Fibroblast of the conjunctiva (primary cell): ENCODE results near the gene TRAF3.
"Not testable (repeated sequence)": the region's sequence is repeated elsewhere in the genome, so short reads cannot be mapped to it uniquely, and the experiment has no call there.

Experiments used
- DNase-seq: peaks from one replicate; pipeline ENCODE4 v3.0.0-alpha.2; 2010; ENCODE audit warnings: low read depth

The TRAF3 gene

GRCh38 chr14:102866982-102867761 lies 89.9 kb downstream of the TRAF3 start:
- no peak for DNase-seq

- no peak for DNase-seq
These were observed 90.8 kb downstream of the TRAF3 start for GRCh38 chr14:102867826-102868580.

- no peak for DNase-seq
These were observed 91.8 kb downstream of the TRAF3 start for GRCh38 chr14:102868956-102869547.

GRCh38 chr14:102870246-102870645 lies 93.0 kb downstream of the TRAF3 start:
- no peak for DNase-seq

GRCh38 chr14:102870994-102871831 lies 94.0 kb downstream of the TRAF3 start:
- DNase-seq, result no peak

- no peak for DNase-seq
These were observed 94.8 kb downstream of the TRAF3 start for GRCh38 chr14:102872020-102872419.

- no peak for DNase-seq
These were observed 95.9 kb downstream of the TRAF3 start for GRCh38 chr14:102873131-102873530.

GRCh38 chr14:102873546-102874061 lies 96.4 kb downstream of the TRAF3 start:
- DNase-seq, result no peak

- DNase-seq, result no peak
These were observed 98.4 kb downstream of the TRAF3 start for GRCh38 chr14:102875652-102876051.

GRCh38 chr14:102877511-102877910 lies 100.3 kb downstream of the TRAF3 start:
- DNase-seq, result not testable (repeated sequence)

- no peak for DNase-seq
These were observed 101.1 kb downstream of the TRAF3 start for GRCh38 chr14:102878174-102878969.

GRCh38 chr14:102878970-102879460 lies 101.8 kb downstream of the TRAF3 start:
- no peak for DNase-seq

GRCh38 chr14:102882226-102882906 lies 105.1 kb downstream of the TRAF3 start:
- DNase-seq, result no peak

- no peak for DNase-seq
These were observed 105.9 kb downstream of the TRAF3 start for GRCh38 chr14:102883089-102883541.

- no peak for DNase-seq
These were observed 106.3 kb downstream of the TRAF3 start for GRCh38 chr14:102883554-102883953.

GRCh38 chr14:102885737-102886447 lies 108.6 kb downstream of the TRAF3 start:
- no peak for DNase-seq

GRCh38 chr14:102888748-102889147 lies 111.5 kb downstream of the TRAF3 start:
- no peak for DNase-seq

GRCh38 chr14:102889615-102890014 lies 112.4 kb downstream of the TRAF3 start:
- no peak for DNase-seq

GRCh38 chr14:102891111-102891510 lies 113.9 kb downstream of the TRAF3 start:
- no peak for DNase-seq
